HG03432 (cell line): ENCODE measurements around the gene ABCG1.

Experiments
- ATAC-seq: cut with Tn5 transposase; IDR thresholded peaks from one replicate; pipeline ENCODE4 v1.9.1; 2021; ENCODE audit warnings: mild to moderate bottlenecking, moderate library complexity; ENCODE audit not compliant: unreplicated experiment

ABCG1 gene

DNA sequence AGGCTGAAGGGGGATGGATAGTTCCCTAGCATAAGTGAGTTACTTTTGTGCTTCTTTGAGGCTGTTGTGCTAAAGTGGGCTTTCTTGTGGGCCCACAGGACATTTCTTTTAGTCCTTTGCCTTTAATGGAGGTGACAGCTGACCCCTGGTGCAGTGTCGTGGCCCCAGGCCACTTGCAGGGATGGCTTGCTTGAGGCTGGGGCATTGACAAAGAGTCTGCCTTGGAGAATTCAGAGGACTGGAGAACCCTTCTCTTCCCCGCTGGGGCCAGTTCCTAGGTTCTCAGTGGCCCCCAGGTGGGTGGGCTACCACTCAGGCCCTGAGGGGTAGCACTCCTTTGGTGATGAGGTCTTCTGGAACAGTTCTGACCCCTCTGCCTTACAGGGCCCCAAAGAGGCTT is 12.8 kb downstream of the ABCG1 start:
- no peak for ATAC-seq

DNA sequence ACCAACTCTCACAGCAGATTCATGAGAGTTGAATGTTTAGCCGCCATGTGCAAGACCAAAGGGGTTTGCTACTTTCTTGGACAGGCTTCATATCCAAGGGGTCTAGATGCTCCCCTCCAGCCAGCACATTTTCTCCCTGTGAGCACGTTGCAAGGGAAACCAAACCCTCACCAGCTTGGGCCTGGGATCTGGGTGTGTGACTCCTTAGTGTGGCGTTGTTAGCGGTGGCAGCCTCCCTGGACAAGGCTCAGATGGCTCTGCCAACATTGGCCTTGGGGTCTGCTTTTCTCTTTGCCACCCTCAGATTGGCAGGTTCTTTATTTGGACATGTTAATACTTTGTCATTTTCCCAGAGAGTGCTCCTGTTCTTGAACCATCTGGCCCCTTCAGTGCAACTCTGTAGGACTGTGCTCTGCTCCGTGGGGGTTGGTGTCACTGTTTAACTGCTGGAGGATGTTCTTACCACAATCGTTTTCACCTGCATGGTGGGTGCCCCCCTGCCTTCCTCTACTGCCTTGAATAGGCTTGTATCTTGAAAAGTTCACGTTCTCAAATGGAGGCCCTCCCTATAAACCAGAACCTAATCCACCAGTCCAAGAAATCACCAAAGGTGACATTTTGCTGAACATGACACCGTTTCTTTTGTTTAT is 13.4 kb downstream of the ABCG1 start:
- no peak for ATAC-seq

DNA sequence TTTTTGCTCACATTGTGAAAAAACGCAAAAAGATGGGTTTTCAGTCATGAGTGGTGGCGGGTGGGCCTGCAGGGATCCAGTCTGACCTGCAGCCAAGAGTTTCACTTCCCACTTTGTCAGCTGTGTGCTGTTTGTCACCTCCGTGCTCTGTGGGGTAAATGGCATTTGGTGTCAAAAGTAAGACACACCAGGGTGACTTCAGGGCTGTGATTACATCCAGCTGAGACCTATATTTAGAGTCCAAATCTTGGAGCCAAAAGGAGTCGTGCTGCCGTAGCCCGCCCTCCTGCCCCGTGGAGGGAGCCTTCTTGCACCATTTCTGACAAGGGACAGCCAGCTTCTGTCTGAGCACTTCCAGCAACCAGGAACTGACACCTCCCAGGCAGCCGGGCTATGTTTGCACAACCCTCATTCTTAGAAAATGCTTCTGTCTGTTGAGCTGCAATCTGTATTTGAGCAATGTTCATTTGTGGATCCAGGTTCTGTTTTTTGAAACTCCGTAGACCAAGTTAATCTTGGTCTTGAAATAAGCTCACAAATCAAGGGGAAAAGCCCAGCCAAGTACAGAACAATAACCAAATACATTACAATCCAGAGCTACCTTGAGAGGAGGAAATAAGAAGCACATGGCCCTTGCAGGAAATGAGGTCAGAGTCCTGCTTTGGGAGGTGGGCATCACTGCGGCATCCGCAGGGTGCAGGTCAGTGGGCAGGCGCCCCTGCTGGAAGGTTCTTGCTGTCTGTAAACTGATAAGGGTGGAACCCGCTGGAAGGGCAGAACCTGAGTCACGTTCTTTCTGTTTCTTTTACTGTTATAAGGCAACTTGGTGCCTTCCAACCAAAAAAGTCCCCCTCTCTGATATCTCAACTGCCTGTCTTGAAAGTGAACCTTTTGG is 14.4 kb downstream of the ABCG1 start:
- peak; percentile 53 for ATAC-seq

DNA sequence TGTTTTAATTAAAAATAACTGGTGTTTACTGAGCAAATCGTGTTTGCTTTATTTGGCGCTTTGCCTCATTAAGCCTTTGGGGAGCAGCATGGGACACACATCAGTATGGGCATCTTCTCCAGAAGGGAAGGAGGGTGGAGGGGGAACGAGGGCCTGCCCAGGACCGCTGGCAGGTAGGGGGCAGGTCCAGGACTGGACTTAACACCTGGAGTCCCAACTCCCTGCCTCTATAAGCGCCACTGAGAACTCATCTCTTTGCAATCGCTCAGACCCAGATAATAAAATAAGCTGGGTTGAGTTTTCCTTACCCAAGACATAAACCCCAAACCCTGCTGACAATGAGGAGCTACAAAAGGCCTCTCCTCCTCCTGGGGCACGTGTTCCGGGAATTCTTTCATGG is 15.1 kb downstream of the ABCG1 start:
- no peak for ATAC-seq

DNA sequence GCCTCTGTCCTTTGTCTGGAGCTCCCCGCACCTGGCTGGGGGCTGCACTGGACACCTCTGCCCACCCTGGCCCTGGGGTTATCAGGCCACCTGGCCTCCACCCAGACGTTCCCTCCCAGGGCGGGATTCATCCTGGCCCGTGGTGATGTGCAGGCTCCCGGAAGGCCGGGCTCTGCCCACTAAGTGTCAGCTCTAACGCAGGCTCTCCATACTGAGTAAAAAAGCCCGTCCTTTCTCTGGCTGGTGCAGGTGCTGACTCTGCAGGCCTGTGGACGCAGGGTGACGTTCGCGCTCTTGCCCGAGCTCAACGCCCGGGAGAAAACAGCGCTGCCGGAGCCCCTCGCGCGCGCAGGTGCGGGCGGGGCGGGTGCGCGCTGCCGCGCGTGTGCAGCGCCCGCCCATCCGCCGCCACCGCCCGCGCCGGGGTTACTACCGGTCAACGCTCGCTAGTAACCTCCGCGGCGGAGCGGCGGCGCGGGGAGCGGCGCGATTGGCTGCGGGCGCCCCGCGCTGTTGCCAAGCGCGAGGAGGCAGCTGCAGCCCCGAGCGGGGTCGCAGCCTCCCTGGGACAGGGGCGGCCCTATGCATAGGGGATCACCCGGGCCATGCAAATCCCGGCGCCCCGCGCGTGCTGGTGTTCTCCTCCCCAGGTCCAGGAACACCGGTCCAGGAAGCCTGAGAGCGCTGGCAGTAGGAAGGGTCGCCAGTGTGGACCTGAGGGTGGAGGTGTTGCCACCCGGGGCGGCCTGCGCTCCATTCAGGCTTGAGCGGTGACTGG is 15.7 kb downstream of the ABCG1 start:
- ATAC-seq = peak; percentile 46

DNA sequence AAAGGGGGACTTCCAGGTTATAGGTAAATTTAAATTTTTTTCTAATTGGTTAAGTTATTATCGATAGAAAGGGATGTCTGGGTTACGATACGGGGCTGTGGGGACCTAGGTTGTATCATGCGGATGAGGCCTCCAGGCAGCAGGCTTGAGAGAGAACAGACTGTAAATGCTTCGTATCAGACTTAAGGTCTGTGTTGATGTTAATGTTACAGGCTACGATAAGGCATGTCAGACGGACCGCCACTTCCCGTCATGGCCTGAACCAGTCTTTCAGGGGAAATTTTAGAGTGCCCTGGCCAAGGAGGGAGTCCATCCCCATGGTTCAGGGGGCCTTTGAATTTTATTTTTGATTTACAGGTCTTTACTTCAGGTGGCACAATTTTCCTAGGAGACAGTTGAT is 16.7 kb downstream of the ABCG1 start:
- no peak for ATAC-seq

DNA sequence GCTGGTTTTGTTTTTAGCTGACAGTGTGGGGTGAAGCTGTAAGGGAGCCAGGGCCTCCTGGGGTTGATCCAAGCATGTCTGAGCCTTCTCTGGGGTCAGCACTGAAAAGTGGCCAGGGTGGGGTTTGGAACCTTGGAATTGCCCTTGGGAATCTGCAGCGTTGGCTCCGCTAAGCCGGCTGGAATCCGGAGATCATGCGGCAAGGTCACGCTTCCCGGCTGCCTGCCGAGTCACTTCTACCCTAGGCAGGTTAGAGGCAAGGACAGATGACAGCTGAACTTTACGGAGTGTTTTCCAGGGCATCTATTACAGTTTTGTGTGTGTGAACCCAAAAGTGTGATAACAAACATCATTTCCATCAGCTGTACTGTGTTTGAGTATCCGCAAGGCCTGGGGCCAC is 17.1 kb downstream of the ABCG1 start:
- no peak for ATAC-seq

DNA sequence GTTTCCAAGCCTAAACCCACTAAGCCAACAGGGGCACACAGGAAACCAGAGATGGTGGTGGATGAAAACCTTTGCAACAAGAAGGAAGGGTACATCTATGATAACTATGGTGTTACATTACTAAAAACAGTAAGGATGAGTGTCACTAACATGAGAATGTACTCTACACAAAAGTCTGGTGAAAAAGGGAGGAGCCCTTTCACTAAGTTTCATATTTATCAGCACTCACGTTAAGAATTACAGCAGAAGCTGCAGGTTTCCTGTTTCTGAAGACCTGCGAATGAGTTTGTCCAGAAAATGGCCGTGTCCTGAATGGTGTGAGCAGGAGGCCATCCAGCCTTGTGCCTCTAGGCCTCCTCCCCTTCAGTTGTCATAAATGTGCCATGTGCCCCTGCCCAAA is 17.8 kb downstream of the ABCG1 start:
- ATAC-seq = no peak

DNA sequence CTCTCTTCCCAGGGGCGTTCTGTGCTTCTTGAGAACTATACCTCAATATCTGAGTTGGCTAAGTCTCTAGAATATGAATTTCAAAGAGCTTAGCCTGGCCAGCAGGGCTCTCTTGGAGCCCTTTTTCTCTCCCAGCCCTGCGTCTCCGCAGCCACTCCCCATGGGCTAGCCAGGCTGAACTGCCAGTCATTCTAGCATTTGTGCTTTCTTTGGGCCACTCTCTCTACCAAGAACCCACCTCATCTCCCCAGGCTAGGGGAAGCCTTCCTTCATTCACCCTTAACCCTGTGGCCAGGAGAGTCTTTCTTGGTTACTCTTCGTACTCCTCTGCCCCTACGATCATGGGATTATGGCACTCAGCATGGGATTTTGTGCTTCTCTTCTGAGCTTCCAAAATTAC is 18.2 kb downstream of the ABCG1 start:
- ATAC-seq = no peak

DNA sequence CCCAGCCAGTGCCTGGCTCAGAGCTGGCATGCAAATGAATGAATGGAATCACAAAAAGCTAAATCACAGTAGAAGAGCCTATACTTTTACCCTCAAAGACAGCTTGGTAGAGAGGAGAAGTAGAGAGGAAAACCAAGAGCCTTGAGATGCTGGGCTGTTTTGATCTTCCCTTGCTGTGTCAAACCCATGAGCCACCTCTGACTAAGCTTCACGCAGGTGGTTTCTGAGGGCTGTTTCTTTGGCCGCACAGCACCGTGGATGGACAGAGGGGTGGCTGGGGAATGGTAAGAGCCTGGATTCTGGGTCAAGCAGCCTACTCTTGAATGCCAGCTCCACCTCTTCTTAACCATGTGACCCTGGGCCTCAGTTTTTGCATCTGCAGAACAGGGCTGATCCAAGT is 18.6 kb downstream of the ABCG1 start:
- no peak for ATAC-seq

DNA sequence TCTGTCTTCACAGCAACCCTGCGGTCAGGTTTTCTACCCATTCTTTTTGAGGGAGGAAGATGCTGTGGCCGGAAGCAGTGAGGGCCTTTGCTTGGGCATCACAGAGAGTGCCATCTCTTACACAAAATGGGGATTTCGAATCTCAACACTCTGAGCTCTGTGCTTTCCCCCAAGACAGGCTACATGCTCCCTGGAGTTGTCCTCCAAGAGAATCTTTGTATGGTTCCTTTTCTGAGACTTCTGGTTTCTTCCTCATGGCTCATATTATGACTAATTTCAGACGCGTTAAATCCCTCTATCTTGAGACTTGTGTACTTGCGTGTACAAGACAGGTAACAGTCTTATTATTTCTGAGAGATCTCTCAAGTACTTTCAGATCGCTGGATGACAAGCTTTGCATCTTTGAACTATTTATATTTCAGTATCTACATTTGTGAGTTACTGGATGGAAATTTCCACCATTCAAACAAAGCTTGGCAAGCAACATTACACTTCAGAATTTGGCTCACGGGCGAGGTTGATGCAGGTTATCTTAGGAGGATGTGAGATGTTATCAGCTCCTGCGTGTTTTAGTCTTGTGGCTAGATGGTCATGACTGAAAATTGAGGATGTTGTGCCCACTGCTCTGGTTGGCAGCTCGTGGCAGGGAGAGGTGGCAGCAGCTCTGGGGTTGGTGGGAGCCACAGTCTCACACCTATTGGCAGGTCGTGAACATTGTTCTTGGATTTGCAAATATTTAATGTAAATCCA is 19.4 kb downstream of the ABCG1 start:
- no peak for ATAC-seq

DNA sequence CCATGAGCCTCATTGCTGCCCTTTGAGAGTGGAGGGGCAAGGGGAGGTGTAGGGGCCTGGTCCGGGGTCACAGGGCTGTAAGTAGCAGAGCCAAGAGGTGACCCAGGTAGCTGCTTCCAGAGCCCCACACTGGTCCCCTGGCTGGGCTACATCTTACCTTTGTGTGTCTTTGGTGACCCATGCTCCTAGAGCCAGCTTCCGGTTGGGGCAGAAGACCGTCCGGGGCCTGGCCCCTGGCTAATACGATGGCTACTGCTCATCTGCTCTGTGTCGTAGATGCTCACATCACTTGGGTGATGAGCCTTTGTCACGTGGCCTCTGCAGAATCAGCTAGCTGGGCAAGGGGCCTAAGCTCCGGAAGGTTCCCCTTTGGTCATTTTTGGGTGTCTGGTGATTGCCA is 20.6 kb downstream of the ABCG1 start:
- ATAC-seq = no peak

DNA sequence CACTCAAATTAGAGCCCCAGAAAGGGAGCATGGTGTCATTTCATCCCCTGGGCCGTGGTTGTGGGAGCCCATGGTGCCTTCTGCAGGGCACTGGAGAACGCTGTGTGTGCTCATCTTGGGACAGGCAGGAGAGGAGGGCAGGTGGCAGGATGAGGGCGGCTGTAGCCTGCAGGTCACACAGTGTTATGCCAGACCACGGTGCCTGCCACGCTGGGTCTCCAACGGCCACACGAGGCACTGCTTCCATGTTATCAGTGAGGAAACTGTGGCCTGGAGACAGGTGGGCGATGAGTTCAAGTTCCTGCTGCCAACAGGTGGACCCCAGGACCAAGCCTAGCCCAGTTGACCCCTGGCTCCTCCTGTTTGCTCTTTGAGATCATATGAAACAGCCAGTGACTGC is 21.0 kb downstream of the ABCG1 start:
- no peak for ATAC-seq

DNA sequence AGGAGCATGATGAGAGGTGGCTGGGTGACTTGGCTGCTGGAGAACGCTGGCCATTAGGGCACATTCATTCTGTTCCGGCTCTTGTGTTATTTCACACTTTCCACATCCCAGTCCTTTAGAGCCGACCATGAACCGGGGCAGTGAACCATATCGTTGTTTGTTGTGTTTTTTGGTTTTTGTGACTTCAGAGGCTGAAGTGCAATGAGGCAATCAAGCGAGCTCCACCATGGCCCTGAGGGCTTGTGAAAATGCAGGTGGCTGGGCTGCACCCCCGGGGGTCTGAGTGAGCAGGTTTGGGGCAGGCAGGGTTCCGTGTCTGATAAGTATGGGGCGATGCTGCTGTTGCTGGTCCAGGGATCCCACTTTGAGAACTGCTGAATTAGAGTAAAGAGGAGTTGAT is 23.7 kb downstream of the ABCG1 start:
- no peak for ATAC-seq

DNA sequence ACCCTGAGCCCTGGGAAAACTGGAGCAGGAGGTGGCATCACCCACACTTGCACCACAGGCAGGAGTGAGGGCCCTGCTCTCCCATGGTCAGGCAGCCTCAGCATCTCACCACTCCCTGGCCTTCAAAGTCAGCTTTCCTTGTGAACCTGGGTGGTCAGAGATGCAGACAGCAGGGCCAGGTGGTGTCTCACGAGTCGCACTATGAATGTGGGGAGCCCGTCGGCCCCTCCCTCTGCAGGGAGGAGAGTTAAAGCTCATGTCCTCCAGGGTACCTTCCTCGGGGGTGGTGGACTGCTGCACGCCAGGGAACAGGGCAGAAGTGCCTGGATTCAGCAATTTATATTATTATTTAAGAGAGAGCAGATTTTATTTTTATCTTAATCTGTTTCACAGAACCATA is 24.1 kb downstream of the ABCG1 start:
- ATAC-seq = no peak

DNA sequence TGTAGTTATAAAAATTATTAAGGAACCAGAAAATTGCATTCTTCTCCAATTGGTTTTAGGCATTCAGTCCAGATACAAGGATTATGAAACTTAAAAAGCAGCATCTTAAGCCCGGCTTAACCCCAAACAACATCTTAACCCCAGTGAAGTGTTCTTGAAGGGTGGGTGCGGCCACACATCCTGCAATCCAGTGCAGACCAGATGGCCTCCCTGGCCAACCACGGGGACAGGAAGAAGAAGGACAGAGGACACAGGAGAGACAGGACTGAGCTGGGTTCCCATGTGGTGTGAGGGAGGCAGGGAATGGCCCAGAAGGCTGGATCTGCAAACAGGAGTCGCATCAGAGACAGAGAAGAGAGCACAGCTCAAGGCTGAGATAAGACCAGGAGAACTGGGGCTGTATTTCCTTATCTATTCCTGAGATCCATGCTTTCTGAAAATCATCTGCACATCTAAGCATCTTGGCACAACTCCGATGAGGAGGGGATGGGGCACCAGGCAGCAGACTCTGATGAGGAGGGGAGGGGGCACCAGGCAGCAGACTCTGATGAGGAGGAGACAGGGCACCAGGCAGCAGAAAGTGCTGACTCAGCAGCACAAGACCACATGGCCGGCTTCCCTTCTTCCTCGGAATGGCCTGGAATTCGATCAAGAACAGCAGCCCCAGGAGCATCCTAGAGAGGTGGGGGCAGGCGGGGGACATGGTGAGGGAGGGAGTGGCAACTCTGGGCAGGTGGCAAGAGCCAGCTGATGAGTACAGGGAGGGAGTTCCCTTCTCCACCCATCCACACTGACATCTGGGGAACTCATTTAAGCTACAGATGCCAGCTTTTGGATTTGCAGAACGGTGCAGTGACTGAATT is 26.6 kb downstream of the ABCG1 start:
- ATAC-seq = no peak

DNA sequence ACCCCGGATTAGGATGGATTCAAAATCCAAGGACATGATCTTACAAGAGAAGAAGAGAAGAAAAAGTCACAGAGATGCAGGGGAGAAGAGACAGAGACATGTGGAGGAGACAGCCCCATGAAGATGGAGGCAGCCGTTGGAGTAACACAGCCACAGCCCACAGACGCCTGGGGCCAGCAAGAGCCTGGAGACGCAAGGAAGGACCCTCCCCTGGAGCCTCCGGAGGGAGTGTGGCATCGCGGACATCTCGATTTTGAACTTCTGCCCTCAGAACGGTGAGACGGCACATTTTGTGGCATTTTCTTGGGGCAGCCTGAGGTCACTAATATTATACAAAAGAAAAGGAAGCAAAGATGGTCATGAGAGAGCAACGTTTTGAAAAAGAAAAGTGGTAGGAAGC is 28.8 kb downstream of the ABCG1 start:
- no peak for ATAC-seq

DNA sequence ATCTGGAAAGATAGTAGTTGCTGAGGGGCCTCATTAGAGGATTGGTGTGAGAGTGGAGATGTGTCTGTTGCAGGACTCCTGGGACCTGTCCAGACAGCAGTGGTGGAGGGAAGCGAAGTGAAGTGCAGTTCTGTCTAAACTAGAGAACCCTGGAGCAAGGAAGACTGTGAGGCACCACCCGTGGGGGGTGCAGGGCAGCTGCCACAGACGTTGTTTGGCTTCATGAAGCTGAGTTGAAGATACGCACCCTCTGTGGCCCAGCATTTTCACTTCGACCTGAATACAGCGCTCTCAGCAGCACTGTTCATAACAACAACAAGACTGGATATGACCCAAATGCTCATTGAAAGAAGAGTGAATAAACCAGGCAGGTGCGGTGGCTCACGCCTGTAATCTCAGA is 29.3 kb downstream of the ABCG1 start:
- ATAC-seq = no peak

DNA sequence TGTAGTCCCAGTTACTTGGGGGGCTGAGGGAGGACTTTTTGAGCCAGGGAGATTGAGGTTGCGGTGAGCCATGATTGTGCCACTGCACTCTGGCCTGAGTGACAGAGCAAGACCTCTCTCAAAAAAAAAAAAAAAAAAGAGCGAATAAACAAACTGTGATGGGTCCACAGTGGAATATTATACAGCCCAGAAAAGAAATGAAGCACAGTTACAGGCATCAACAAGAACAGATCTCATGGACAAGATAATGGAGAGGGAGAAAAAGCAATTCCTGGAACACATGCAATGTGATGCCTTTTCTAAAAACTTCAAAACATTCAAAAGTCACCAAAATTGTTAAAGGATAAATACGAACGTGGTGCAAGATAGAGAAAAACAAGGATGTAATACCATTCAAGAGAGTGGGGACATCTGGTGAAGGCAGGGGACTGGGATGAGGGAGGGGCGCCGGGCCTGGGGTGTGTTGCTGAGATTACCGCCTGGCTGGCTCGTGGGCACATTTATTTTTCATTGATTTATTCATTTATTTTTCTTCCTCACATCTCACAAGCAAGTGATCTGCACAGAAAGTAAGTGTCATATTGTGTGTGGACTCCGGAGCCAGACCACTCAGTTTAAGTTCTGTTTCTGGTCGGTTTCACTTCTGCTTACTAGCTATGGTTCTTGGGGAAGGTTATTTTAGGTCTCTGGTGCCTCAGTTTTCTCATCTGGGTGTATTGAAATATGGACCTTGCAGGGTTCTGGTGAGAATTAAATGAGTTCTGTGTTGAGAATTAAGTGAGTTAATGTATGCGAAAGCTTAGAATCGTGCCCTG is 30.1 kb downstream of the ABCG1 start:
- ATAC-seq = peak; percentile 78
